ENCODE data around the gene STX2.

DNA sequence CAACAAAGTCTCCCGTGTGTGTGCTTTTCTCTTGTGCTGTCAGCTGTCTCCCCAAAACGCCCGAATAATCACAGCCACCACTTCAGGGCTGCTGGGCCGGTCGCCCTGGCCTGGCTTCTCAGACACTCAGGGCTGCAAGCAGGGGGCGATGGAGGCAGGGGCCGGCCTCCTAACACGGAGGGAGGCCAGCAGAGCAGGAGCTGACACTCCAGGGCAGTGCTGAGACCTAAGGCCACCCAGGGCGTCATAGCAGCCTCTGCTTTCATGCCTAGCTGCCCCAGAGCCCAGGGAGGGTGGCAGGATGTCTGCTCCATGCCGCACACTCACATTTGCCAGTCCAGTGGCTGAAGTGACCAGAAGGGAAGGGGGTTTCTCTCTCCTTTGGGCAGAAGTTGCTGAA, 25.6 kb downstream of the STX2 start:
- TF ChIP-seq POLR2A (IDR thresholded peaks at IDR 0.05) = no peak
- TF ChIP-seq, protein P1, sequence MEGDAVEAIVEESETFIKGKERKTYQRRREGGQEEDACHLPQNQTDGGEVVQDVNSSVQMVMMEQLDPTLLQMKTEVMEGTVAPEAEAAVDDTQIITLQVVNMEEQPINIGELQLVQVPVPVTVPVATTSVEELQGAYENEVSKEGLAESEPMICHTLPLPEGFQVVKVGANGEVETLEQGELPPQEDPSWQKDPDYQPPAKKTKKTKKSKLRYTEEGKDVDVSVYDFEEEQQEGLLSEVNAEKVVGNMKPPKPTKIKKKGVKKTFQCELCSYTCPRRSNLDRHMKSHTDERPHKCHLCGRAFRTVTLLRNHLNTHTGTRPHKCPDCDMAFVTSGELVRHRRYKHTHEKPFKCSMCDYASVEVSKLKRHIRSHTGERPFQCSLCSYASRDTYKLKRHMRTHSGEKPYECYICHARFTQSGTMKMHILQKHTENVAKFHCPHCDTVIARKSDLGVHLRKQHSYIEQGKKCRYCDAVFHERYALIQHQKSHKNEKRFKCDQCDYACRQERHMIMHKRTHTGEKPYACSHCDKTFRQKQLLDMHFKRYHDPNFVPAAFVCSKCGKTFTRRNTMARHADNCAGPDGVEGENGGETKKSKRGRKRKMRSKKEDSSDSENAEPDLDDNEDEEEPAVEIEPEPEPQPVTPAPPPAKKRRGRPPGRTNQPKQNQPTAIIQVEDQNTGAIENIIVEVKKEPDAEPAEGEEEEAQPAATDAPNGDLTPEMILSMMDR (IDR thresholded peaks at IDR 0.05) = no peak

All from tibial nerve (tissue), 3 donors.